ENCODE measurements around the gene MYO3B. TPM values are rescaled to one million over a fixed set of nuclear protein-coding genes. Genes with fewer than 3 reads are reported as not detected.
"Not testable (repeated sequence)": the region's sequence is repeated elsewhere in the genome, so short reads cannot be mapped to it uniquely, and the experiment has no call there.

Gene MYO3B
- total and polyA plus RNA-seq, 2 donors from 2014 or later, result 3.5 to 6.4 TPM

- no peak for TF ChIP-seq CTCF (IDR thresholded peaks at IDR 0.05; ENCODE audit: borderline replicate concordance, extremely low read depth, insufficient read depth)
- H3K9ac ChIP-seq (ENCODE audit: low read length in 3 of 3), result no peak overlapping the region
- no peaks in the 10 kb centered on the region for H3K36me3 ChIP-seq (ENCODE audit: control insufficient read depth in 2 of 3, insufficient read depth in 3 of 3, low read length in 3 of 3)
- DNase-seq, result no peak
- FAIRE-seq, result no peak
- no peaks in the 10 kb centered on the region for H3K9me3 ChIP-seq (ENCODE audit: control insufficient read depth in 2 of 3, insufficient read depth in 1 of 3, low read length in 3 of 3)
- H3K4me3 ChIP-seq (ENCODE audit: low read length in 3 of 3), result no peak overlapping the region
- no peak overlapping the region for H3K27ac ChIP-seq (ENCODE audit: low read depth in 2 of 2, low read length in 2 of 2)
- H3K4me1 ChIP-seq (ENCODE audit: control insufficient read depth in 2 of 3, insufficient read depth in 2 of 3, low read depth in 1 of 3, low read length in 3 of 3), result peaks cover 0 to 2% (median 0%) of the 10 kb centered on the region in 3 donors
- H3K27me3 ChIP-seq (ENCODE audit: control insufficient read depth, insufficient read depth, low read length), result no peaks in the 10 kb centered on the region
- intact Hi-C loops (cut with DNase I), result no loop called here
Measured at GRCh38 chr2:170467568-170468422, 289.8 kb downstream of the MYO3B start.

- H3K27me3 ChIP-seq (ENCODE audit: control insufficient read depth, insufficient read depth, low read length), result no peaks in the 10 kb centered on the region
- no peak for TF ChIP-seq CTCF (IDR thresholded peaks at IDR 0.05; ENCODE audit: borderline replicate concordance, extremely low read depth, insufficient read depth)
- H3K4me1 ChIP-seq (ENCODE audit: control insufficient read depth in 2 of 3, insufficient read depth in 2 of 3, low read depth in 1 of 3, low read length in 3 of 3), result peaks cover 0 to 2% (median 0%) of the 10 kb centered on the region in 3 donors
- intact Hi-C loops (cut with DNase I), result no loop called here
- no peaks in the 10 kb centered on the region for H3K36me3 ChIP-seq (ENCODE audit: control insufficient read depth in 2 of 3, insufficient read depth in 3 of 3, low read length in 3 of 3)
- H3K9ac ChIP-seq (ENCODE audit: low read length in 3 of 3), result no peak overlapping the region
- no peaks in the 10 kb centered on the region for H3K9me3 ChIP-seq (ENCODE audit: control insufficient read depth in 2 of 3, insufficient read depth in 1 of 3, low read length in 3 of 3)
- FAIRE-seq (no peak), DNase-seq (no peak)
- H3K27ac ChIP-seq (ENCODE audit: low read depth in 2 of 2, low read length in 2 of 2), result no peak overlapping the region
- H3K4me3 ChIP-seq (ENCODE audit: low read length in 3 of 3), result no peak overlapping the region
Measured at GRCh38 chr2:170468557-170468956, 290.6 kb downstream of the MYO3B start.

GRCh38 chr2:170472498-170472897 is 294.6 kb downstream of the MYO3B start:
- H3K4me3 ChIP-seq (ENCODE audit: low read length in 3 of 3); FAIRE-seq; H3K27ac ChIP-seq (ENCODE audit: low read depth in 2 of 2, low read length in 2 of 2); H3K4me1 ChIP-seq (ENCODE audit: control insufficient read depth in 2 of 3, insufficient read depth in 2 of 3, low read depth in 1 of 3, low read length in 3 of 3); H3K36me3 ChIP-seq (ENCODE audit: control insufficient read depth in 2 of 3, insufficient read depth in 3 of 3, low read length in 3 of 3); H3K9ac ChIP-seq (ENCODE audit: low read length in 3 of 3); H3K27me3 ChIP-seq (ENCODE audit: control insufficient read depth, insufficient read depth, low read length); DNase-seq; H3K9me3 ChIP-seq (ENCODE audit: control insufficient read depth in 2 of 3, insufficient read depth in 1 of 3, low read length in 3 of 3); intact Hi-C loops (cut with DNase I): not testable (repeated sequence)

GRCh38 chr2:170475878-170476277 is 297.9 kb downstream of the MYO3B start:
- no peaks in the 10 kb centered on the region for H3K4me1 ChIP-seq (ENCODE audit: control insufficient read depth in 2 of 3, insufficient read depth in 2 of 3, low read depth in 1 of 3, low read length in 3 of 3)
- no peak overlapping the region for H3K4me3 ChIP-seq (ENCODE audit: low read length in 3 of 3)
- DNase-seq (peak in 1 of 5 donors; percentile 43), FAIRE-seq (no peak)
- no peak overlapping the region for H3K27ac ChIP-seq (ENCODE audit: low read depth in 2 of 2, low read length in 2 of 2)
- no peak for TF ChIP-seq CTCF (IDR thresholded peaks at IDR 0.05; ENCODE audit: borderline replicate concordance, extremely low read depth, insufficient read depth)
- intact Hi-C loops (cut with DNase I), result no loop called here
- no peaks in the 10 kb centered on the region for H3K9me3 ChIP-seq (ENCODE audit: control insufficient read depth in 2 of 3, insufficient read depth in 1 of 3, low read length in 3 of 3)
- no peak overlapping the region for H3K9ac ChIP-seq (ENCODE audit: low read length in 3 of 3)
- no peaks in the 10 kb centered on the region for H3K36me3 ChIP-seq (ENCODE audit: control insufficient read depth in 2 of 3, insufficient read depth in 3 of 3, low read length in 3 of 3)
- H3K27me3 ChIP-seq (ENCODE audit: control insufficient read depth, insufficient read depth, low read length), result no peaks in the 10 kb centered on the region
